ENCODE results near the gene PMPCA.

DNA sequence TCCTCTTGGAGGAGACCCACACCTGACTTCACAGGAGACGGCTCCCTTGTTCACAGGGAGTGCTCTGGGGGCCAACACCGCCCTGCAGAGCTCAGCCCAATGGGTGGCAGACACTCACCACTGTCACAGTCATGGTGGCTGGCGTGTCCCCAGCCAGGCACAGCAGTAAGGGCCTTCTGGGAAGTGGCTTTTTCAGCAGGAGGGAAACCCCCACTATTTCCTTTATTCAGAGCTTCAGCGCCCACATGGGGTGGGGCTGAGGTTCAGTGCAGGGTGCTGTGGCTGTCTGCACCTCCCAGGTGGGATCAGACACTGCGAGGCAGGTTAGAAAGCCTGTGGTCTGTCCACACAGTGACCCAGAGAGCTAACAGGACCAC lies 6.9 kb upstream of the PMPCA start:
- TF ChIP-seq POLR2A (IDR thresholded peaks at IDR 0.05), result no peak
- TF ChIP-seq, protein P1, sequence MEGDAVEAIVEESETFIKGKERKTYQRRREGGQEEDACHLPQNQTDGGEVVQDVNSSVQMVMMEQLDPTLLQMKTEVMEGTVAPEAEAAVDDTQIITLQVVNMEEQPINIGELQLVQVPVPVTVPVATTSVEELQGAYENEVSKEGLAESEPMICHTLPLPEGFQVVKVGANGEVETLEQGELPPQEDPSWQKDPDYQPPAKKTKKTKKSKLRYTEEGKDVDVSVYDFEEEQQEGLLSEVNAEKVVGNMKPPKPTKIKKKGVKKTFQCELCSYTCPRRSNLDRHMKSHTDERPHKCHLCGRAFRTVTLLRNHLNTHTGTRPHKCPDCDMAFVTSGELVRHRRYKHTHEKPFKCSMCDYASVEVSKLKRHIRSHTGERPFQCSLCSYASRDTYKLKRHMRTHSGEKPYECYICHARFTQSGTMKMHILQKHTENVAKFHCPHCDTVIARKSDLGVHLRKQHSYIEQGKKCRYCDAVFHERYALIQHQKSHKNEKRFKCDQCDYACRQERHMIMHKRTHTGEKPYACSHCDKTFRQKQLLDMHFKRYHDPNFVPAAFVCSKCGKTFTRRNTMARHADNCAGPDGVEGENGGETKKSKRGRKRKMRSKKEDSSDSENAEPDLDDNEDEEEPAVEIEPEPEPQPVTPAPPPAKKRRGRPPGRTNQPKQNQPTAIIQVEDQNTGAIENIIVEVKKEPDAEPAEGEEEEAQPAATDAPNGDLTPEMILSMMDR (IDR thresholded peaks at IDR 0.05), result no peak

Data from testis (tissue), 2 donors.